A172 (cell line): Measurements from ENCODE around the gene RPL10. TPM values are rescaled to one million over a fixed set of nuclear protein-coding genes. Genes with fewer than 3 reads are reported as not detected.

ENCODE experiments used
- DNase-seq: peaks from one replicate; pipeline ENCODE4 v3.0.0-alpha.2; 2015; ENCODE audit warnings: low spot score
- total RNA-seq: library from RNA; depleted of rRNA; stranded (reverse); fragments of >200 nt; shearing (Covaris generic); gene quantifications from 2 replicates; pipeline ENCODE4 v1.2.3, GENCODE V29; 2014

RPL10 gene
- total RNA-seq, 1 experiment from 2014 or later, result 2,649 TPM

DNA sequence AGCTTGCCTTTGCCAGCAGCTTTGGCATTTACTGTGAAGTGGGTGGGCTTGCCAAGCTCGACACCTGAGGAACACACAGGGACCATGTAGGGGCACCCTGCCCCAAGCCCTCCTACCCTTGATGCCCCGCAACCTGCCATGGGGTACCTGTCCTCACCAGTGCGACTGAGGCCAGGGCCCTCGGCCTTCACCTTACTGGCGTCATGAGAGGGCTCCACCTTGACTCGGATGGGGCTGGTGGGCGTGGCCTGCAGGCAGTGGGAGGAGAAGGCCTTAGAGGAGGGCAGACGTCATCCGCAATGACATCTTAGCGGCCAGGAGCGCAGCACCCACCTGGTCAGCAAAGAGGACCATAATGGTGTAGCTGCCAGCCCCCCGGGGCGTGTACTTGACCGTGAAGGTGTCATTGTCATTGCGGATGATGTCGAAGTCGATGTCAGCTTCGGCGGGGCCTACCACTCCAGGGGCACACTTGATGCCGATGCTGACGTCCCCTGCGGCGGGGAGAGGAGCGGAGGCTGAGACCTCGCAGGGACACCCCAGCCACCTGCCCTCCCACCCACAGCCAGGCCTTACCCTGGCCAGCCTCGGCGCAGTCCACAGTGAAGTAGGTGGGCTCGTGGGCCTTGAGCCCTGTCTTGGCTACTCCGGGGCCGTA, 36.0 kb upstream of the RPL10 start:
- DNase-seq, result no peak

DNA sequence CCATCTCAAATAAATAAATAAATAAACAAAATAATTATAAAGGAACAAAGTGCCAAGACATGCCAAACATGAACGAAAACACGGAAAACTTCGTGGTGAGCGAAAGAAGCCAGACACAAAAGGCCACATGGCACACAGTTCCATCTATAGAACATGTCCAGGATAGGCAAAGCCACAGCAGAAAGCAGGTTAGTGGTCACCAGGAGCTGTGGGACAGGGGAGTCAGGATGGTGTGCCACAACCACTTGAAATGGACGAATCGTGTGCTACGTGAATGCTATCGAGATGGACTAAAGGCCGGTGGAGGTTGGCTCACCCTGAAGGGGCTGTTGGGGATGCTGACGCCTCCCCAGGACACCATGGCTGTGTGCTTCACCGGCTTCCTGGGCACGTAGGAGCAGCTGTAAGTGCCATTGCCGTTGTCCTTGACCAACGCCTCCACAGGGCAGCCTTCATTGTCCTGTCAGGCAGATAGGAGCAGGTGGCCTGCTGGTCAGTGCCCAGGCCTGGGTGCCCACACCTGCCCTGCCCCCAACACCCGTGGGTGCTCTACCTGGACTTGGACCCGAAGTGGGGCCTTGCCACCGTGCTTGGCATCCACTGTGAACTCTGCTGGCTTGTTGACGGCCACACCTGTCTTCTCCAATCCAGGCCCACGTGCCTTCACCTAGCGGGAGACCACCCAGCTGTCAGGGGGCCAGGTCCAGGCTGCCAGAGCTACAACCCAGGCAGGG, 34.3 kb upstream of the RPL10 start:
- DNase-seq, result no peak

DNA sequence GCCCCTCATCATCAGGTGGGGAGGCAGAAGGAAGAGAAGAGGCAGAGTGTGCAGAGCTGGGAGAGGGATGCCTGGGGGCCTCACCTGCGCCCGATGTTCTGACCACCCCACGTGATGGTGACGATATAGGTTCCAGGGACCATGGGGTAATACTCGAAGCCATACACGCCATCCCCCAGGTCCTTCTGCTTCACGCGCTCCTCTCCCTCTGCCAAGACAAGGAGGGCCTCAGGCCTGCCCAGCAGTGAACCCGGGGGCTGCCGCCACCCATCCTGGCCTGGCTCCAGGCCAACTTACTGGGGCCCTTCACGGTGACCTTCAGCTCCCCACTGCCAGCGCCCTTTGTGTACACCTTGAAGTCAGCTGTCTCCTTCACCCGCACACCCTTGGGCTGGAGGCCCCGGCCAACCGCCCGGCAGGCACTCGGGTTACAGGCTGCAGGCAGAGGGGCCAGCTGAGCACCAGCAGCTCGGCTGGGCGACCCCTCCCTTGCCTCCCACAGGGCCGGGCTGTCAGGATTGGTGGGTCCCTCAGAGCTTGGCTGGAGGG, 33.1 kb upstream of the RPL10 start:
- DNase-seq, result no peak

DNA sequence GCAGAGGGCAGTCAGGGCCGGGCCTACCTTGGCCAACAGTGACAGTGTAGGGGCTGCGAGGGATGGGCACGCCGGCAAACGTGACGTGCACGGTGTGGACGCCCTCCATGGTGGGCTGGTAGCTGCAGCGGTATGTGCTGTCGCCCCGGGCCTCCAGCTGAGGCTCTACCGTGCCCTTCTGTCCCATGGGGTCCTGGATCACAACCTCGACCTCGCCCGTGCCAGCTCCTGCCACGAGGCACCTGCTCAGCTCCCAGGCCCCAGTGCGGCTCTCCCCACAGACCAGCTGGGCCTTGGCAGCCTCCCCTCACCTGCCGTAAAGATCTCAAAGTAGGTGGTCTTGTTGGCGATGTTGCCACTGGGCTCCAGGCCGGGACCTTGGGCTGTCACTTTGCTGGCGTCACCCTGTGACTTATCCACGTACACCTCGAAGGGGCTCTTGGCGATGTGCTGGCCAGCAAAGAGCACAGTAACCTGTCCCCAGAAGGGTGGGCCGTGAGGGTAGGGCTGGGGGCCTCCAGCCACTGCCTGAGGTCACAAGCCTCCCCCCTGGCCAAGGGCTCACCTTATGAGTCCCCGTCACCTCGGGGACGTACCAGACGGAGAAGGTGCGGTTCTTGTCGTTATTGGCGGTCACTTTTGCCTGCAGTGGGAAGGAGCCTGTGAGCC, 32.0 kb upstream of the RPL10 start:
- DNase-seq, result no peak

DNA sequence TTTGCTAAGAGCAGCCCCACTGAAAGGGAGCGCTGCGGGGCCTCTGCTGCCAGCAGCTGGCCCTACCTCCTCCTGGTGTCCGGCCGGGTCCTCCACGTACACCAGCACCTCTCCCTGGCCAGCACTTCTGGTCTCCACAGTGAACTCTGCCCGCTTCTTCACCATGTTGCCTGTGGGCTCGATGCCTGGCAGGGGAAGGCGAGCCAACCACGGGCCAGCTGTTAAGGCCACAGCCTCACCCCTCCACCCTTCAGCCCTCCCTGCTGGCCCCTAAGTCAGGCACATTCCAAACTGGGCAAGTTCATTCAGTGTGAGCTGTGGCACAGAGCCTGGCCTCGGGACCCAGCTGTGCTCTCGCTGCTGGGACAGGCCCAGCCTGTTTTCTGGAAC, 31.5 kb upstream of the RPL10 start:
- DNase-seq, result no peak

DNA sequence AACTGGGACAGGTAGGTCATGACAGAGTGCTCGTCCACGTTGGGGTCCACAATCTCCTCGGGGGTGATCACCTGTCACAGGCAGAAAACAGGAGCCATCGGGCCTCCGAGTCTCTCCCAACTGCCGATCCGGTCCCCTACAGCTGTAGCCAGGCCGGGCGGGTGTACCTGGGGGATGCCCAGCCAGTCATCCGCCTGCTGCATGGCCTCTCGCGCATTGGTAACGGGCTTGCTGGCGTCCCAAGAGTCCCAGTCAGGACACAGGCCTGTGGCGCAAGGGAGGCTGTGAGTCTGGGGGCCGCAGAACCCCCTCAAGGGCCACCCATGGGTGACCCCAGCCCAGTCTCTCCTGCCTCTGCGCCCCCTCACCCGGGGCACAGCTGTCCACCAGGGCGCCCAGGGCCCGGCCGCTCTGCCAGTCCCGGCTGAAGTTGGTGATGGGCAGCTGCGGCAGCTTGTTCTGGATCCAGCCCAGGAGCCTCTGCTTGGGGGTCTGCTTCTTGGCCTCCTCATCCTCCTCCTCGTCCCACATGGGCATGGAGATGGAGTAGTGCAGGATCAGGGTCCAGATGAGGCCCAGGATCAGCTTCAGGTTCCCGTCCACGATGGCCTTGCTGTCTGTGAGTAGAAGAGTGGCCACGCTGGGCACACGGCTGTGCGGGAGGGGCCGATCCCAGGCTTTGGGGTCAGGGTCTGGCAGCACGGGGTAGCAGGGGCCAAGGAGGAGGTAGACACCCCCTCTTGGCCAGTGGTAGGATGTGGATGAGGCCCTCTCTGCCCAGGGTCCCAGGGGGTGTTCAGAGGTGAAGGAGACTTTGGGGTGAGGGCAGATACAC, 30.5 kb upstream of the RPL10 start:
- DNase-seq, result no peak

DNA sequence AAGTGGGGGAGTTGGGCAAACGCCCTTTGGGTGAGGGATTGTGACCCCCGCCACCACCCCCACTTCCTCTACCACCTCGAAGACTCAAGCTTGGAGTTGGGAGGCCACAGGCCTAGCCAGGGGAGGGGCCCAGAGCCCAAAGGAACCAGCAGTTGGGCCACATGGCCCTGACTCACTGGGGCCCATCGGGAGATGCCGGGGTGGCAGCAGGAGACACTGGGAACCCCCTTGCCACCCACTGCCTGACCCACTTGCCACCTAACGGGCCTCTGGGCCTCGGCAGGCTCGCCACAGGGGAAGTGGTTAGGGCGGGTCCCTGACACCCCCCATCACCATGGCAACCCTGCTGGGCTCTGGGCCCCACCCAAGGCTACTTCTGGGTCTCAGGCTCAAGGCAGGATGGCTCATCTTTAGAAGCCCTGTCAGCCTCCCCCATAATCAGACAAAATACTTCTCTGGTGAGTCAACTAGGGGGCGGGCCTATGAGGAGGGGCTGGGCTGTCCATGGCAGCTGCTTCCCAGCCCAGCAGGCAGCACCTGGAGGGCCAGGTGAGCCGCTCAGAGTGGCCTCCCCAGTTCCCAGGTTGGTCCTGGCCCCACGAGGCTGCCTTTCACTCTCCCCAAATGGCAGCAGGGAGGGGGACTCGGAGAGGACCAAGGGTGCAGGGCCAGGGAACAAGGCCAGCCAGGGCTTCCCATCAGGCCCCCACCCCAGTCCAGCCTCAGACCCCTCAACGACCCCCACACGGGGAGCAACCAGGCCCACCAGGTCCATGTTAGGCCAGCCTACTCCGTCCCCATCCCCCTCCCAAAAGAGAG, 29.3 kb upstream of the RPL10 start:
- peak; percentile 99 for DNase-seq

DNA sequence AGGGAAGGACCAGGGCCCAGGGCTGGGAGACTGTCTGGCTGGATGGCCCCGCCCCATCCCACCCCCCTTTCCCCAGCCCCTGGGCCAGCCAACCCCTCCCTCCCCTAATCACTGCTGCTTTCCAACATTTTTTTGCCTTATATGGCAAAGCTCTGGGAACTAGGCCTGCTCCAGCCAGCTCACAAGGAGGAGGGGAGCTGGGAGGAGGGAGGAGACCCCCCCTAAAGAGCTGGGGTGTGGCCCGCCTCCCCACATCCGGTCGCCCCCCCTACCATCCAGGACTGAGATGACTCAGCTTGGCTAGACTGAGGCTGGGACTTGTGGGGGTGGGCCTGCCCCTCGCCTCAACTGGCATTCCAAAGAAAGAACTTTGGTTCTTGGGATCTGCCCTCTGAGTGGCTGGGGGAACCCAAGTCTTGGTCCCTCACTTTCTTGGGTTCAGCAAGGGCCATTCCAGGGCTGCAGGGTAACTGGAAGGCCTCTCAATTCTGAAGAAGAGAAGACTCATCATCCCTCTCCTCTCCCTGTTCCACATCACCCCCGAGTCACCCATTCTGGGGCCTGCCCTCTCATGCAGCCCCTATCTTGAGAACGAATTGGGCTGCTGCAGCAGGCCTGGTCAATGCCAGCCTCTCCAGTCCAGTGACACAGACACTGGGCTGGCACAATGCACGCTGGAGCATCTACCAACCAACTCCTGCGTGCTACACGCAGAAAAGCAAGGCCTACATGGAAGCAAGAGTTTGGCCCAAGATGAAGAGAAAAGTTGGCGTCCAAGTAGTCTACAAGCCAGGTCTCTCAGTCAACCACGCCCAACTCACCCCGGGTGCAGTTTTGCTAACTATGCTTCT, 28.5 kb upstream of the RPL10 start:
- DNase-seq, result peak; percentile 97

DNA sequence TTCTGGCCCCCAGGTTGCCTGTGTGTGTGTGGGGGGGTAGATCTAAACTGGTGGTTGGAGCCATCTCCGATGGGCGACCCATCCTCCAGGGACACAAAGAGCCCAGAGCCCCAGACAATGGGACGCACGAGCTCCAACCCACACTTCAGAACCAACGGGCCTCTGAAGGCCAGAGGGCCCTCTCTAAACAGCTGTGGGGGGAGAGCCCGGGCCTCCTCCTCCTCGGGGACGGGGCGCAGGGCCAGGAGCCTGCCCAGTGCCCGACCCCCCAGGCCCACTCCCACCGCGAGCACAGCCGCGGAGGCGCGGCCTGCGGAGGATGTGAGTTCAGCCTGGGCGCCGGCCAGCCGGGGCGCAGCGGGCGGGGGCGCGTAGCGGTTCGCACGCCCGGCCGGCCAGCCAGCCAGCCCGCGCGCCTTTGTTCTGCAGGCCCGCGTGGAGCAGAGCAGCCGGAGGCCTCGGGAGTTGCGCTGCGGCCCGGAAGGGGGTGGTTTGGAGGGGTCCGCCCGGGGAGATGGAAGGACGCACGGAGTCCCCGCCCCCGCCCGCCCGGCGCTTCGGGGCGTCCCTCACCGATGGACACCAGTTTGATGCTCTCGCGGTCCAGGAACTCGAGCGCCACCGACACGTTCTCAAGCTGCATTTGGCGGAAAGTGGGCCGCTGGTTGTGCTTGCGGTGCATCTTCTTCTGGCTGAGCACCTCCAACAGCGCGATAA, 27.7 kb upstream of the RPL10 start:
- DNase-seq, result no peak

DNA sequence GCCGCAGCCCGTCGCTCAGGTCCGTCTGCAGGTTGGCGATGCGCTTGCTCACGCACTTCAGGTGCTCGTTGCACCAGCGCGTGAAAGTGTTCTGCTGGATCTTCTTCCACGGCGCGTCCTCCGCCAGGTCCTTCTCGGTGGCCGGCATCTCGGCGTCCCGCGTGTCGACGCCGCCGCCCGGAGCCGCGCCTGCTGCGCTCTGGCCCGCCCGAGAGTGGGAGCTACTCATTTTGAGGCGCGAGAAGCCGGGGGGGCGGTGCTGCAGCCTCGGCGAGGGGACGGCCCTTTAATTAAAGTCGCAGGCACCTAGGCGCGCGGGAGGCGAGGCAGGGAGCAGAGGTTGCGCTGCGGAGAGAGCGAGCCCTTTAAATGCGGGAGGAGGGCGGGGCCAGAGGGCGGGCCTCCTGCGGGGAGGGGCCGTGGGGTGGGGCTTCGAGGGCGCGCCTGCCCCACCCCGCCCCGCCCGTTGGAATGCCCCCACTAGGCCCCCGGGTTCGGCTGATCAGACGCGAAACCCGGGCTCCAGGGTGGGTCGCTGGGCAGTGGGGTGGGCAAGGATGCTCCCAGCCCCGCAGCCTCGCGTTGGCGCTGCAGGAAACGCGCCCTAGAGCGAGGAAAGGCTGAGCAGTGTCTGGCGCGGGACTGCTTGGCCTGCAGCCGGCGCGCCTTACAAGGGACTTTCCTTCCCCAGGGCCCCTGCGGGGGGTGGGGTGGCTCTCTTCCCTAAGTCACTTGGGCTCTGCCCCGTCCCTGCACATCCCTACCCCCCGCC, 27.0 kb upstream of the RPL10 start:
- DNase-seq, result peak; percentile 93

DNA sequence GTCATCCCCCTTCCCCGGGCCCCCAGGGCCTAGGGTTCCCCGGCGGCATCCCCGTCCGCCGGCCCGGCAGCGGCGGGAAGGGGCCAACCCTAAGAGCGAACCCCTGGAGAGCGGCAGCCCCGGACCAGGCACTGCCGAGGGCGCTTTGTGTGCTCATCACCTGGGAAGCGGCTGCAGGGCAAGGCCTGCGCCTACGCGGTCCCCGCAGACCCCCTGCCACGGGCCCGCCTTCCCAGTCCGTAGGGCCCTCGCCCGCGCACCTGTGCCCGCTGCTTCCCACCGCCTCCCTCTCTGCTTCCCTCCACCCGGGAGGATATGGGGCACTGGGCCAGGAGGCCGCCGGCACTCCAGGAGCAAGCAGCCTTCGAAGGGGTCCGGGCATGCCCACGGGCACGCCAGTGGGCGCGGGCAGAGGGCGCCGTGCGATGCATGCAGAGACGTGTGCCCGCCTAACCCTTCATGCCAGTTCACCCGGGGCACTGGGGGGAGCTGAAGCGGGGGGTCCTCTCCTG, 26.3 kb upstream of the RPL10 start:
- no peak for DNase-seq

DNA sequence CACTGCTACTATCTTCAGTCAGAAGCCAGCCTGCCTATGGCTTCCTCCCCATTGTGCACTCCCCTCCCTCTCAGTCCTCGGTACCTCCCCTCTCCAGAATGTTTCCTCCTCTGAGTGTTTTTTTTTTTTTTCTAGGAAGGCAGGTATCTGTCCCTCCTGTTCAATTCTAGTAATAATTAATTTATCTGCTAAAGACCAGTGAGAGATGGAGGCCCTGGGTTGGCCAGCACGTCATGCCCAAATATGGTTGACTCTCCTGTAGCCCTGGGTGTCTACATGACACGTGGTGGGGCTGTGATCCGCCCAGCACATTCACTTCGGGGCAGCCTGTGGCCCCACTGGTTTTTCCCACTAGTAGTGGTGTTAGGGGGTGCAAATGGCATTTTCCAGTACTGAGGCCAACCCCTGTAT, 25.6 kb upstream of the RPL10 start:
- DNase-seq, result no peak

DNA sequence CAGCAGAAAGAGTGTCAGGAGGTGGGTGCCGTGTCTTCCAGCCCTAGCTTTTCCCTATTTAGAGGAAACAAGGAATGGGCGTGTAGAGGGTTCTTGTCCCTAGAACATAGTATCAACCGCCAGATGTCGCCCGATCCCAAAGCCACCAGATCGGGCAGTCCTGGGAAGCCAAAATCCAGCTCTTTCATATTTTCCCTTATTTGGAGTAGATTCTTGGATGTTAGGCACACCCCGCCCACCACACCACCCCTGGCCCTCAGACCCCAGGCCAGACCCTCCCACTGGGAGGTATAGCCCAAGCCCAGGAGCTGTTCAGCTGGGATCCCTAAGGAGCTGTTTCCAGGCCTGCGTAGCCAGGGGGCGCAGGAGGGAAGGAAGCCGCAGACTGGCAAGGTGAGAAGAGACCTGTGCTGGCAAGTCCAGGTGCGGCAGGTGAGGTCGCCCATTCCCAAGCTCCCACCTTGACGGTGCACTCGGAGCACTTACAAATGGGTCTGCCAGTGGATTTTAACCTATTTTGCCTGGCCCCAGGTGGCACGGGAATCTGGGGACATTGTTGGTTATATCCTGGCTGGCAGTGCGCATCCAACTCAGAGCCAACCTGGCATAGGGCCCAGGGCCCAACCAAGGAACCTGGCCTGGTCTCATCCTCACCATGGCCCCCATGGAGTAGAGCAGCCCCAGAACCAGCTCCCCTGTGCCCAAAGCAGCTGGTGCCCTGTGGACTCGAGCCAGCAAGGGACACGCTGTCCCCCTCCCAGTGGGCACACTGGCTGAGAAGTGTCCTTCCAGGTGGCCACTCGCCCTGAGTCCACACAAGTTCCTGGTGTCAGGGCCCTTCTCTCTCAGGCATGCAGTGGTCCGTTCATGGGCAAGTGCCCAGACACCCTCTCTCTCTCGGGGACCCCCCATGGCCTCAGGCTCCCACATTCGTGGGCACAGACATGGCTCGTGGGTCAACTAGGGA, 24.6 kb upstream of the RPL10 start:
- peak; percentile 72 for DNase-seq

DNA sequence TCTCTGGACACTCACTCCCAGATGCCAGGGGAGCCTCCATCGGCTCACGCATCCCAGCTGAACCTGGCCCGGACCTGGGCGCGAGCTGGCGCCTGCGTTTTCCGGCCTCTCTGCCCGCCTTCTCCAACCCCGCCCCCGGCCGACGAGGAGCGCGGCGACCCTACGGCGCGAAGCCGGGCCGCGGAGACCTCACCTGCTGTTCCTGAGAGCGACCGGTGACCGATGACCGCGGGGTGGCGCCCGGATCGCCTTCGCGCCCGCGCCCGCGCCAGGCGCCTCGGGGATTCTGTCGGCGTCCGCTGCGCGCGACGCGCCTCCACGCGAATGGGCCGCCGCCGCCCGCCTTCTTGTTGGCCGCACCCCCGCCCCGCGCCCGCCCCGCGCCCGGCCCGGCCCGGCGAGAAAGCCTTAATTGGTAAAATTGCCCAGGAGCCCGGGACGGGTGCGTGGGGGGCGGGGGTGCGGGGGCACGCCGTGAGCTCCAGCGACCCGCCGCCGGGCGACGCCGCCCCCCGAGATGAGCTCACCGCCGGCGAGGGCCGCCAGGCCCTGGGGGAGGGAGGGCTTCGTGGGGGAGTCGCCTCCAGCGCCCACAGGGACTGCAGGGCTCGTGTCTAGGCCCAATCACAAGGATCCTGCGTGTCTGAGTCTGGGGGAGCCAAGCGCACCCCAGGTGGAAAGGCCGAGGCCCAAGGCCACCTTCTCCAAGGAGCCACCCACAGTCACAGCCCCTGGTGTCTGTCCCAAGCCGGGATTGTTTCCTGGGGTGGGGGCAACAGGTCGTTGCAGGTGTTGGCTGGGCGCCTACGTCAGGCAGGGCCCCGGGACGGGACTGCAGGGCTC, 23.6 kb upstream of the RPL10 start, which contains the start of gene FLNA:
FLNA (minus strand) TSS at position 322 of the 843 bp plus-strand sequence. CDS start 3,389 bp downstream, outside the sequence.
- no peak for DNase-seq

DNA sequence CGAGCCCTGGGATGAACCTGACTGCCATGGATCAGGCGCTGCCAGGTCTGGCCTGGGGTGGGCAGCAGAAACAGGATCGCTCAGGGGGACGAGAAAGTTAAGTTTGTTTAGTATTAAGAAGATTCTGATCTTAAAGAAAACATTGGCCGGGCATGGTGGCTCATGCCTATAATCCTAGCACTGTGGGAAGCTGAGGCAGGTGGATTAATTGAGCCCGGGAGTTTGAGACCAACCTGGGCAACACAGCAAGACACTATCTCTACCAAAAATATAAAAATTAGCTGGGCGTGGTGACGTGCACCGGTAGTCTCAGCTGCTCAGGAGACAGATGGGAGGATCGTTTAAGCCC, 23.0 kb upstream of the RPL10 start:
- DNase-seq, result no peak

DNA sequence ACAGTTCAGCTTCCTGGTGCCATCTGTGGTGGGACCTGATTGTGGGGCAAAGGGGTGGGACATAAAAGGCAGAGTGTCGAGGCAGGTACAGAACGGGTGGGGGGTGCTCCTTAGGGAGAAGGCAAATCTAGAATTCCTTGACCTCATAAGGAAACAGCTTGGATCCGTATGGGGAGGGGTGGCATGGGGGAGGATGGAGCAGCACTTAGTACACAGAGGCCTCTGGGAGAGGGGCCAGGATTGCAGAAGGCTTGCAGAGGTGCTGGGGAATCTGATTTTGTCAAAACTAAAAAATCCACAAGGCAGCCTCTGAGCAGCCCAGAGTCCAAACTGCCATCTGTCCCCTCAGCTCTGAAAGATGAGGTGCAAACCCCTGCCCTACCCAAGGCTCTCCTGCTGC, 21.4 kb upstream of the RPL10 start:
- DNase-seq, result no peak
